GM19397 (cell line): ENCODE measurements around the gene ZFP2.
A peak's percentile ranks its signal among the peaks of the same experiment; 100 is the strongest.
"Not testable (repeated sequence)": the region's sequence is repeated elsewhere in the genome, so short reads cannot be mapped to it uniquely, and the experiment has no call there.

ENCODE experiments used
- ATAC-seq: cut with Tn5 transposase; IDR thresholded peaks from one replicate; pipeline ENCODE4 v1.9.1; 2021; ENCODE audit warnings: mild to moderate bottlenecking, moderate library complexity; ENCODE audit not compliant: unreplicated experiment

The ZFP2 gene

GRCh38 chr5:178895615-178896571 is at the start of gene ZFP2:
Gene ZFP2, plus strand, starts transcription at chr5:178895913. Its CDS starts 35,401 bp downstream, at chr5:178931314.
- ATAC-seq, result no peak

GRCh38 chr5:178849316-178849715 is 46.4 kb upstream of the ZFP2 start:
- no peak for ATAC-seq

GRCh38 chr5:178851951-178852350 is 43.8 kb upstream of the ZFP2 start:
- no peak for ATAC-seq

GRCh38 chr5:178854284-178854683 is 41.4 kb upstream of the ZFP2 start:
- ATAC-seq, result no peak

- ATAC-seq, result peak; percentile 97
Measured at GRCh38 chr5:178859625-178860521, 35.8 kb upstream of the ZFP2 start, which contains the start of gene ZNF354B. Gene ZNF354B, plus strand, starts transcription at chr5:178859953. Its CDS starts 1,095 bp downstream, at chr5:178861048.

- ATAC-seq, result peak; percentile 2
Measured at GRCh38 chr5:178860615-178861014, 35.1 kb upstream of the ZFP2 start.

- ATAC-seq, result no peak
Measured at GRCh38 chr5:178861627-178862026, 34.1 kb upstream of the ZFP2 start.

- ATAC-seq, result no peak
Measured at GRCh38 chr5:178866946-178867345, 28.8 kb upstream of the ZFP2 start.

- no peak for ATAC-seq
Measured at GRCh38 chr5:178869577-178869976, 26.1 kb upstream of the ZFP2 start.

- no peak for ATAC-seq
Measured at GRCh38 chr5:178870411-178870810, 25.3 kb upstream of the ZFP2 start.

GRCh38 chr5:178872302-178872701 is 23.4 kb upstream of the ZFP2 start:
- no peak for ATAC-seq

GRCh38 chr5:178883115-178883694 is 12.5 kb upstream of the ZFP2 start:
- ATAC-seq, result not testable (repeated sequence)

GRCh38 chr5:178883815-178884430 is 11.8 kb upstream of the ZFP2 start:
- no peak for ATAC-seq

- no peak for ATAC-seq
Measured at GRCh38 chr5:178899289-178899688, 3.6 kb downstream of the ZFP2 start.

- ATAC-seq, result no peak
Measured at GRCh38 chr5:178902849-178903248, 7.1 kb downstream of the ZFP2 start.

GRCh38 chr5:178931846-178932760 is 36.4 kb downstream of the ZFP2 start:
- no peak for ATAC-seq

- ATAC-seq, result no peak
Measured at GRCh38 chr5:178940569-178941360, 45.1 kb downstream of the ZFP2 start, which contains the start of gene ZNF454. Gene ZNF454, plus strand, starts transcription at chr5:178941198. Its CDS starts 1,594 bp downstream, at chr5:178942792.

- no peak for ATAC-seq
Measured at GRCh38 chr5:178941361-178941760, 45.6 kb downstream of the ZFP2 start.
